DOHH2 (cell line): ENCODE results near the gene GLIS2.

Experiments
- EZH2phosphoT487 ChIP-seq: fragments of 200-600 bp; sonication (generic); IDR thresholded peaks from 2 replicates; pipeline ENCODE4 v1.6.1; 2017; ENCODE audit warnings: borderline replicate concordance, mild to moderate bottlenecking, antibody characterized with exemption, low read length, moderate library complexity, mixed read lengths
- TF ChIP-seq, protein P1 (sequence below): fragments of 200-600 bp; sonication (generic); IDR thresholded peaks from one replicate; pipeline ENCODE4 v1.5.1; 2014; ENCODE audit warnings: antibody characterized with exemption, mild to moderate bottlenecking, low read depth, low read length; ENCODE audit not compliant: poor library complexity, severe bottlenecking

- TF ChIP-seq, protein P1, sequence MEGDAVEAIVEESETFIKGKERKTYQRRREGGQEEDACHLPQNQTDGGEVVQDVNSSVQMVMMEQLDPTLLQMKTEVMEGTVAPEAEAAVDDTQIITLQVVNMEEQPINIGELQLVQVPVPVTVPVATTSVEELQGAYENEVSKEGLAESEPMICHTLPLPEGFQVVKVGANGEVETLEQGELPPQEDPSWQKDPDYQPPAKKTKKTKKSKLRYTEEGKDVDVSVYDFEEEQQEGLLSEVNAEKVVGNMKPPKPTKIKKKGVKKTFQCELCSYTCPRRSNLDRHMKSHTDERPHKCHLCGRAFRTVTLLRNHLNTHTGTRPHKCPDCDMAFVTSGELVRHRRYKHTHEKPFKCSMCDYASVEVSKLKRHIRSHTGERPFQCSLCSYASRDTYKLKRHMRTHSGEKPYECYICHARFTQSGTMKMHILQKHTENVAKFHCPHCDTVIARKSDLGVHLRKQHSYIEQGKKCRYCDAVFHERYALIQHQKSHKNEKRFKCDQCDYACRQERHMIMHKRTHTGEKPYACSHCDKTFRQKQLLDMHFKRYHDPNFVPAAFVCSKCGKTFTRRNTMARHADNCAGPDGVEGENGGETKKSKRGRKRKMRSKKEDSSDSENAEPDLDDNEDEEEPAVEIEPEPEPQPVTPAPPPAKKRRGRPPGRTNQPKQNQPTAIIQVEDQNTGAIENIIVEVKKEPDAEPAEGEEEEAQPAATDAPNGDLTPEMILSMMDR = no peak
- TF ChIP-seq EZH2phosphoT487 = no peak
Observed at GRCh38 chr16:4360538-4361021, 44.7 kb downstream of the GLIS2 start.
